Measurements from ENCODE around the gene CDH22.

CDH22 gene

GRCh38 chr20:46235077-46235476, 73.2 kb downstream of the CDH22 start:
- no peak for DNase-seq

GRCh38 chr20:46233701-46234100, 74.6 kb downstream of the CDH22 start:
- DNase-seq: no peak

- no peak for DNase-seq
These were observed 75.8 kb downstream of the CDH22 start for GRCh38 chr20:46232539-46232938.

GRCh38 chr20:46230801-46231282, 77.5 kb downstream of the CDH22 start:
- no peak for DNase-seq

GRCh38 chr20:46230106-46230491, 78.2 kb downstream of the CDH22 start:
- DNase-seq: no peak

- DNase-seq: no peak
These were observed 78.7 kb downstream of the CDH22 start for GRCh38 chr20:46229478-46230105.

GRCh38 chr20:46228670-46229069, 79.6 kb downstream of the CDH22 start:
- no peak for DNase-seq

GRCh38 chr20:46227272-46227767, 81.0 kb downstream of the CDH22 start:
- DNase-seq: no peak

GRCh38 chr20:46226602-46227001, 81.7 kb downstream of the CDH22 start:
- no peak for DNase-seq

GRCh38 chr20:46222521-46223007, 85.7 kb downstream of the CDH22 start:
- no peak for DNase-seq

GRCh38 chr20:46221256-46221833, 87.0 kb downstream of the CDH22 start:
- DNase-seq: no peak

GRCh38 chr20:46220455-46221207, 87.7 kb downstream of the CDH22 start:
- no peak for DNase-seq

- DNase-seq: no peak
These were observed 88.4 kb downstream of the CDH22 start for GRCh38 chr20:46219920-46220319.

GRCh38 chr20:46219190-46219589, 89.1 kb downstream of the CDH22 start:
- no peak for DNase-seq

- DNase-seq: no peak
These were observed 89.6 kb downstream of the CDH22 start for GRCh38 chr20:46218656-46219055.

GRCh38 chr20:46217583-46217982, 90.7 kb downstream of the CDH22 start:
- DNase-seq: no peak

- DNase-seq: no peak
These were observed 91.4 kb downstream of the CDH22 start for GRCh38 chr20:46216770-46217464.

GRCh38 chr20:46215913-46216707, 92.2 kb downstream of the CDH22 start:
- DNase-seq: no peak

GRCh38 chr20:46214824-46215488, 93.3 kb downstream of the CDH22 start:
- no peak for DNase-seq

- no peak for DNase-seq
These were observed 94.1 kb downstream of the CDH22 start for GRCh38 chr20:46213946-46214823.

GRCh38 chr20:46212876-46213275, 95.4 kb downstream of the CDH22 start:
- DNase-seq: no peak

Data from cortex of kidney (tissue), 1 donor.